SU-DHL-6 (cell line): ENCODE results near the gene EPB41L3.

ENCODE experiments used
- H2AFZ ChIP-seq: fragments of 200-600 bp; sonication (generic); 2 replicates; pipeline ENCODE4 v1.6.1; 2014; ENCODE audit warnings: low read depth, mild to moderate bottlenecking, moderate library complexity, mixed read lengths, antibody characterized with exemption, low read length; ENCODE audit not compliant: severe bottlenecking
- H3F3A ChIP-seq: fragments of 200-600 bp; shearing (Covaris generic); 2 replicates; pipeline ENCODE4 v1.6.0; 2016; ENCODE audit warnings: antibody characterized with exemption, mild to moderate bottlenecking; ENCODE audit not compliant: insufficient read depth
- H3K27ac ChIP-seq: fragments of 200-600 bp; sonication (generic); 2 replicates; pipeline ENCODE4 v1.5.1; 2016; ENCODE audit warnings: low read depth, mild to moderate bottlenecking, low read length, moderate library complexity, mixed read lengths
- H3K27me3 ChIP-seq: fragments of 200-600 bp; sonication (generic), shearing (Covaris generic); 2 replicates; pipeline ENCODE4 v1.6.0; 2014; ENCODE audit warnings: mild to moderate bottlenecking, low read length
- H3K36me3 ChIP-seq: fragments of 200-600 bp; sonication (generic); 2 replicates; pipeline ENCODE4 v1.6.1; 2014; ENCODE audit warnings: mild to moderate bottlenecking, low read length, mixed read lengths
- H3K4me2 ChIP-seq: fragments of 300-600, 200-600 bp; shearing (Covaris generic), sonication (generic); 2 replicates; pipeline ENCODE4 v1.6.0; 2014; ENCODE audit warnings: low read length, low read depth, mild to moderate bottlenecking; ENCODE audit not compliant: poor library complexity, severe bottlenecking
- H3K4me3 ChIP-seq: fragments of 200-600 bp; sonication (generic); 2 replicates; pipeline ENCODE4 v1.5.1; 2014; ENCODE audit warnings: antibody characterized with exemption, low read length, mild to moderate bottlenecking, mixed read lengths; ENCODE audit not compliant: insufficient read depth, poor library complexity, severe bottlenecking
- H3K79me2 ChIP-seq: fragments of 200-600 bp; sonication (generic); 2 replicates; pipeline ENCODE4 v1.6.1; 2014; ENCODE audit warnings: mild to moderate bottlenecking, low read length, moderate library complexity; ENCODE audit not compliant: insufficient read depth
- H3K9ac ChIP-seq: fragments of 200-600 bp; sonication (generic); 2 replicates; pipeline ENCODE4 v1.7.0; 2014; ENCODE audit warnings: mild to moderate bottlenecking, low read length
- H3K9me2 ChIP-seq: fragments of 200-600 bp; sonication (generic); replicated peaks from 2 replicates; pipeline ENCODE4 v1.6.1; 2014; ENCODE audit warnings: low read length; ENCODE audit not compliant: insufficient read depth
- H3K9me3 ChIP-seq: fragments of 200-600 bp; sonication (generic); 2 replicates; pipeline ENCODE4 v1.6.1; 2014; ENCODE audit warnings: low read length, mixed read lengths; ENCODE audit not compliant: insufficient read depth
- H4K20me1 ChIP-seq: fragments of 200-600 bp; sonication (generic); 2 replicates; pipeline ENCODE4 v1.6.1; 2014; ENCODE audit warnings: low read depth, mild to moderate bottlenecking, antibody characterized with exemption, low read length, moderate library complexity, mixed read lengths
- CTCF ChIP-seq: fragments of 200-600 bp; sonication (generic); IDR thresholded peaks from one replicate; pipeline ENCODE4 v1.5.1; 2017; ENCODE audit warnings: antibody characterized with exemption, mild to moderate bottlenecking, low read length, moderate library complexity; ENCODE audit not compliant: insufficient read depth, poor library complexity, severe bottlenecking
- EZH2phosphoT487 ChIP-seq: fragments of 200-600 bp; sonication (generic), shearing (Covaris generic); conservative IDR thresholded peaks from 2 replicates; pipeline ENCODE4 v1.6.1; 2018; ENCODE audit warnings: mild to moderate bottlenecking, antibody characterized with exemption, low read length, moderate library complexity, mixed read lengths

The EPB41L3 gene

GRCh38 chr18:5481621-5482020 is 62.2 kb downstream of the EPB41L3 start:
- no peak overlapping the region for H3K4me2 ChIP-seq
- no peaks in the 10 kb centered on the region for H3K36me3 ChIP-seq
- H2AFZ ChIP-seq: no peak overlapping the region
- no peaks in the 10 kb centered on the region for H3F3A ChIP-seq
- H3K4me3 ChIP-seq: no peak overlapping the region
- TF ChIP-seq CTCF: no peak
- TF ChIP-seq EZH2phosphoT487: no peak
- no peak overlapping the region for H3K9ac ChIP-seq
- no peaks in the 10 kb centered on the region for H3K9me3 ChIP-seq
- H3K9me2 ChIP-seq: no peaks in the 10 kb centered on the region
- H3K27ac ChIP-seq: no peak overlapping the region
- no peaks in the 10 kb centered on the region for H3K79me2 ChIP-seq
- no peaks in the 10 kb centered on the region for H4K20me1 ChIP-seq
- H3K27me3 ChIP-seq: no peaks in the 10 kb centered on the region

- no peak overlapping the region for H2AFZ ChIP-seq
- TF ChIP-seq CTCF: no peak
- no peak for TF ChIP-seq EZH2phosphoT487
- no peaks in the 10 kb centered on the region for H3F3A ChIP-seq
- H3K9ac ChIP-seq: no peak overlapping the region
- H3K36me3 ChIP-seq: no peaks in the 10 kb centered on the region
- no peaks in the 10 kb centered on the region for H4K20me1 ChIP-seq
- no peaks in the 10 kb centered on the region for H3K9me3 ChIP-seq
- H3K4me2 ChIP-seq: no peak overlapping the region
- H3K4me3 ChIP-seq: no peak overlapping the region
- H3K79me2 ChIP-seq: no peaks in the 10 kb centered on the region
- H3K27ac ChIP-seq: no peak overlapping the region
- H3K9me2 ChIP-seq: no peaks in the 10 kb centered on the region
- no peaks in the 10 kb centered on the region for H3K27me3 ChIP-seq
Measured at GRCh38 chr18:5478261-5478660, 65.5 kb downstream of the EPB41L3 start.

- H3K79me2 ChIP-seq: no peaks in the 10 kb centered on the region
- no peak overlapping the region for H3K4me2 ChIP-seq
- H3K9ac ChIP-seq: no peak overlapping the region
- H2AFZ ChIP-seq: no peak overlapping the region
- no peaks in the 10 kb centered on the region for H3F3A ChIP-seq
- H3K9me2 ChIP-seq: no peaks in the 10 kb centered on the region
- H3K27ac ChIP-seq: no peak overlapping the region
- TF ChIP-seq CTCF (no peak), EZH2phosphoT487 (no peak)
- no peaks in the 10 kb centered on the region for H3K9me3 ChIP-seq
- no peaks in the 10 kb centered on the region for H3K27me3 ChIP-seq
- no peak overlapping the region for H3K4me3 ChIP-seq
- no peaks in the 10 kb centered on the region for H4K20me1 ChIP-seq
- no peaks in the 10 kb centered on the region for H3K36me3 ChIP-seq
Measured at GRCh38 chr18:5476961-5477800, 66.6 kb downstream of the EPB41L3 start.
